MCF 10A (cell line): Measurements from ENCODE around the gene TNS1. TPM values are rescaled to one million over a fixed set of nuclear protein-coding genes. Genes with fewer than 3 reads are reported as not detected.

Experiments
- BruUV-seq: library from RNA; stranded (reverse); fragments of 400-500 nt; replicated peaks from 2 replicates; lab custom pipeline; 2021; lab: Mats Ljungman, UMichigan
- CTCF ChIA-PET: fragments of 300-600 bp; sonication (Branson Sonifier 250); formaldehyde crosslinking; extraction: SDS; loops from one replicate; lab custom pipeline; 2021; ENCODE audit warnings: antibody characterized with exemption, inconsistent platforms; lab: Yijun Ruan, JAX
- POLR2A ChIA-PET: fragments of 300-600, 350-650 bp; sonication (Branson Sonifier 250); formaldehyde crosslinking; extraction: SDS; loops from one replicate; lab custom pipeline; 2020; ENCODE audit warnings: antibody characterized with exemption, inconsistent platforms; lab: Yijun Ruan, JAX
- DNase-seq: peaks from one replicate; pipeline ENCODE4 v3.0.0-alpha.2; 2018; ENCODE audit not compliant: unreplicated experiment
- H3K27ac Mint-ChIP-seq: one replicate; pipeline ENCODE4 v1.8.0; 2022; ENCODE audit warnings: mild to moderate bottlenecking, low read depth, mixed read lengths; ENCODE audit not compliant: unreplicated experiment
- H3K27me3 Mint-ChIP-seq: one replicate; pipeline ENCODE4 v1.8.0; 2022; ENCODE audit warnings: mixed read lengths; ENCODE audit not compliant: insufficient read depth, unreplicated experiment
- H3K36me3 Mint-ChIP-seq: one replicate; pipeline ENCODE4 v1.8.0; 2022; ENCODE audit warnings: mild to moderate bottlenecking, moderate library complexity, mixed read lengths; ENCODE audit not compliant: insufficient read depth, unreplicated experiment
- H3K4me1 Mint-ChIP-seq: one replicate; pipeline ENCODE4 v1.8.0; 2022; ENCODE audit warnings: mixed read lengths; ENCODE audit not compliant: insufficient read depth, unreplicated experiment
- H3K4me3 Mint-ChIP-seq: one replicate; pipeline ENCODE4 v1.8.0; 2022; ENCODE audit warnings: mild to moderate bottlenecking, moderate library complexity, mixed read lengths; ENCODE audit not compliant: unreplicated experiment
- H3K9me3 Mint-ChIP-seq: one replicate; pipeline ENCODE4 v1.8.0; 2022; ENCODE audit warnings: mixed read lengths; ENCODE audit not compliant: unreplicated experiment
- CTCF ChIP-seq: fragments of 200-600 bp; IDR thresholded peaks from one replicate; pipeline ENCODE4 v1.8.0; 2022; ENCODE audit warnings: antibody characterized with exemption, mild to moderate bottlenecking; ENCODE audit not compliant: unreplicated experiment
- intact Hi-C: fragments of 100-400 bp; cut with micrococcal nuclease; formaldehyde crosslinking; loops from 2 replicates; pipeline ENCODE4 v1.14.1; 2022
- total RNA-seq: library from RNA; stranded (reverse); gene quantifications from 2 replicates; pipeline ENCODE4 v1.2.3, GENCODE V29; 2022

TNS1 gene
- total RNA-seq, 1 experiment from 2014 or later: 3.3 TPM

- Mint-ChIP-seq H3K27ac (no peak overlapping the region), H3K4me1 (peaks cover 7% of the 10 kb centered on the region), H3K4me3 (no peak overlapping the region), H3K9me3 (no peaks in the 10 kb centered on the region), H3K27me3 (no peaks in the 10 kb centered on the region), H3K36me3 (no peaks in the 10 kb centered on the region)
- no TSS peak for BruUV-seq
- no peak for DNase-seq
- no peak for TF ChIP-seq CTCF
- POLR2A ChIA-PET: no interaction called here
- intact Hi-C loops: no loop called here
- CTCF ChIA-PET: interaction anchor here (1.1 kb wide), 1 partner anchor 35 kb away, joined by 3 read pairs; no protein-coding TSS in a partner anchor
These were observed 78.4 kb downstream of the TNS1 start for GRCh38 chr2:217924346-217924901.

- DNase-seq: no peak
- Mint-ChIP-seq H3K4me3 (no peak overlapping the region), H3K9me3 (no peaks in the 10 kb centered on the region), H3K4me1 (peaks cover 6% of the 10 kb centered on the region), H3K27ac (no peak overlapping the region), H3K27me3 (no peaks in the 10 kb centered on the region), H3K36me3 (no peaks in the 10 kb centered on the region)
- BruUV-seq: no TSS peak
- ChIA-PET POLR2A (no interaction called here), CTCF (interaction anchor here (1.2 kb wide), 1 partner anchor 138 kb away, joined by 3 read pairs; no protein-coding TSS in a partner anchor)
- intact Hi-C loops: no loop called here
- TF ChIP-seq CTCF: no peak
These were observed 79.6 kb downstream of the TNS1 start for GRCh38 chr2:217923007-217923686.

- no peak for DNase-seq
- POLR2A ChIA-PET: no interaction called here
- no peak overlapping the region for H3K27ac Mint-ChIP-seq
- no peak for TF ChIP-seq CTCF
- no peaks in the 10 kb centered on the region for H3K27me3 Mint-ChIP-seq
- intact Hi-C loops: no loop called here
- no peaks in the 10 kb centered on the region for H3K9me3 Mint-ChIP-seq
- CTCF ChIA-PET: interaction anchor here (0.6 to 1.9 kb wide), 4 partner anchors 36 to 1246 kb away, joined by 3 to 9 read pairs (median 4); no protein-coding TSS in a partner anchor
- no TSS peak for BruUV-seq
- no peak overlapping the region for H3K4me3 Mint-ChIP-seq
- no peaks in the 10 kb centered on the region for H3K36me3 Mint-ChIP-seq
- peaks cover 6% of the 10 kb centered on the region for H3K4me1 Mint-ChIP-seq
These were observed 80.4 kb downstream of the TNS1 start for GRCh38 chr2:217922101-217923006.
